IMR-90 (cell line): ENCODE measurements around the gene CLASP1. TPM values are rescaled to one million over a fixed set of nuclear protein-coding genes. Genes with fewer than 3 reads are reported as not detected.

Experiments used
- ATAC-seq: fragments of 200-7000 bp; cut with Tn5 transposase; 2 replicates; pipeline ENCODE4 v1.9.1; 2020; ENCODE audit warnings: low read depth, mild to moderate bottlenecking, moderate library complexity
- BruUV-seq: library from RNA; stranded (reverse); fragments of 400-500 nt; replicated peaks from 2 replicates; lab custom pipeline; 2021; lab: Mats Ljungman, UMichigan
- CTCF ChIA-PET: fragments of 300-600 bp; formaldehyde crosslinking; extraction: SDS; loops from one replicate; lab custom pipeline; 2021; ENCODE audit warnings: antibody characterized with exemption; lab: Yijun Ruan, JAX
- POLR2A ChIA-PET: fragments of 300-600 bp; sonication (Branson Sonifier 250); formaldehyde crosslinking; loops from one replicate; lab custom pipeline; 2022; ENCODE audit warnings: antibody characterized with exemption; ENCODE audit not compliant: unreplicated experiment; lab: Charles Lee
- DNase-seq: peaks from one replicate; pipeline ENCODE4 v3.0.0; 2013
- H2AFZ ChIP-seq: replicated peaks from 2 replicates; pipeline ENCODE3; 2013; ENCODE audit warnings: low read length, mild to moderate bottlenecking; ENCODE audit not compliant: poor library complexity
- H2AK5ac ChIP-seq: 2 replicates; pipeline ENCODE4 v1.6.1; 2013; ENCODE audit warnings: low read depth, low read length, inconsistent platforms
- H2AK9ac ChIP-seq: replicated peaks from 2 replicates; pipeline ENCODE3; 2013; ENCODE audit warnings: mild to moderate bottlenecking, low read depth, low read length, moderate library complexity; ENCODE audit not compliant: poor library complexity
- H2BK120ac ChIP-seq: 2 replicates; pipeline ENCODE4 v1.6.1; 2013; ENCODE audit warnings: low read depth, low read length, inconsistent platforms
- H2BK15ac ChIP-seq: 3 replicates; pipeline ENCODE4 v1.6.1; 2013; ENCODE audit warnings: low read depth, low read length, inconsistent platforms
- H2BK20ac ChIP-seq: 2 replicates; pipeline ENCODE4 v1.6.1; 2013; ENCODE audit warnings: low read depth, mild to moderate bottlenecking, inconsistent platforms, low read length, moderate library complexity
- H2BK5ac ChIP-seq: 2 replicates; pipeline ENCODE4 v1.6.1; 2013; ENCODE audit warnings: mild to moderate bottlenecking, low read depth, low read length, inconsistent platforms; ENCODE audit not compliant: poor library complexity, severe bottlenecking
- H3K14ac ChIP-seq: replicated peaks from 2 replicates; pipeline ENCODE4 v1.6.1; 2013; ENCODE audit warnings: low read depth, low read length, inconsistent platforms
- H3K18ac ChIP-seq: 2 replicates; pipeline ENCODE4 v1.6.1; 2013; ENCODE audit warnings: low read depth, low read length, control low read depth
- H3K23ac ChIP-seq: 2 replicates; pipeline ENCODE4 v1.6.1; 2013; ENCODE audit warnings: low read depth, low read length, inconsistent platforms
- H3K27ac ChIP-seq: 2 replicates; pipeline ENCODE4 v1.5.1; 2013; ENCODE audit warnings: mild to moderate bottlenecking, control low read depth, low read length; ENCODE audit not compliant: insufficient read depth
- H3K27me3 ChIP-seq: 2 replicates; pipeline ENCODE4 v1.6.1; 2013; ENCODE audit warnings: low read length; ENCODE audit not compliant: control insufficient read depth, insufficient read depth
- H3K36me3 ChIP-seq: 2 replicates; pipeline ENCODE4 v1.6.1; 2013; ENCODE audit warnings: low read length, mixed read lengths; ENCODE audit not compliant: control insufficient read depth, insufficient read depth
- H3K4ac ChIP-seq: 2 replicates; pipeline ENCODE4 v1.6.1; 2013; ENCODE audit warnings: low read depth, low read length, inconsistent platforms
- H3K4me1 ChIP-seq: 2 replicates; pipeline ENCODE4 v1.6.1; 2013; ENCODE audit warnings: low read length, mixed read lengths; ENCODE audit not compliant: control insufficient read depth, insufficient read depth
- H3K4me2 ChIP-seq: 2 replicates; pipeline ENCODE4 v1.6.1; 2013; ENCODE audit warnings: low read depth, mild to moderate bottlenecking, control low read depth, low read length, moderate library complexity
- H3K4me3 ChIP-seq: 2 replicates; pipeline ENCODE4 v1.5.1; 2013; ENCODE audit warnings: low read depth, mild to moderate bottlenecking, control low read depth, low read length, moderate library complexity; ENCODE audit not compliant: insufficient read depth
- H3K56ac ChIP-seq: 2 replicates; pipeline ENCODE4 v1.6.1; 2013; ENCODE audit warnings: low read length, inconsistent platforms; ENCODE audit not compliant: insufficient read depth; ENCODE audit errors: extremely low read depth
- H3K79me1 ChIP-seq, 2 experiments: 2 replicates each; pipeline ENCODE4 v1.6.1; 2013; ENCODE audit warnings: low read length in 2 of 2, inconsistent platforms in 1 of 2, low read depth in 1 of 2
- H3K9ac ChIP-seq: 2 replicates; pipeline ENCODE4 v1.6.1; 2013; ENCODE audit warnings: low read depth, low read length, control low read depth
- H3K9me1 ChIP-seq: 2 replicates; pipeline ENCODE4 v1.6.1; 2013; ENCODE audit warnings: low read length, inconsistent platforms; ENCODE audit not compliant: insufficient read depth
- H3K9me3 ChIP-seq: 2 replicates; pipeline ENCODE4 v1.6.1; 2013; ENCODE audit warnings: low read length; ENCODE audit not compliant: control insufficient read depth, insufficient read depth
- H4K20me1 ChIP-seq: 2 replicates; pipeline ENCODE4 v1.6.1; 2013; ENCODE audit warnings: low read length, inconsistent platforms; ENCODE audit not compliant: insufficient read depth
- H4K5ac ChIP-seq: 2 replicates; pipeline ENCODE4 v1.6.1; 2013; ENCODE audit warnings: mild to moderate bottlenecking, low read depth, low read length, control low read depth
- H4K8ac ChIP-seq, 2 experiments: 2 replicates each; pipeline ENCODE4 v1.6.1; 2013; ENCODE audit warnings: low read depth in 2 of 2, low read length in 2 of 2, control low read depth in 1 of 2, inconsistent platforms in 1 of 2
- H4K91ac ChIP-seq: 2 replicates; pipeline ENCODE4 v1.6.1; 2013; ENCODE audit warnings: low read depth, low read length, inconsistent platforms; ENCODE audit not compliant: insufficient read depth
- BHLHE40 ChIP-seq: fragments of 150-350 bp; IDR thresholded peaks from 2 replicates; pipeline ENCODE4 v1.6.1; 2016; ENCODE audit warnings: mild to moderate bottlenecking, low read depth, low read length
- FOS ChIP-seq: fragments of 150-350 bp; IDR thresholded peaks from 2 replicates; pipeline ENCODE4 v1.6.1; 2016; ENCODE audit warnings: low read depth, low read length
- MAFK ChIP-seq: IDR thresholded peaks from 2 replicates; pipeline ENCODE4 v1.6.1; 2012; ENCODE audit warnings: low read depth, low read length, improper control_type of control experiment
- MAZ ChIP-seq: IDR thresholded peaks from 2 replicates; pipeline ENCODE4 v1.6.1; 2012; ENCODE audit warnings: low read depth, mild to moderate bottlenecking, low read length, improper control_type of control experiment, moderate library complexity, borderline replicate concordance
- MXI1 ChIP-seq: IDR thresholded peaks from 2 replicates; pipeline ENCODE4 v1.6.1; 2012; ENCODE audit warnings: low read depth, mild to moderate bottlenecking, low read length, moderate library complexity, borderline replicate concordance
- NFE2L2 ChIP-seq: fragments of 150-350 bp; IDR thresholded peaks from 2 replicates; pipeline ENCODE4 v1.6.1; 2016; ENCODE audit warnings: low read depth, mild to moderate bottlenecking, low read length
- POLR2A ChIP-seq: IDR thresholded peaks from 2 replicates; pipeline ENCODE4 v1.6.1; 2012; ENCODE audit warnings: mild to moderate bottlenecking, low read depth, low read length
- RCOR1 ChIP-seq: IDR thresholded peaks from 2 replicates; pipeline ENCODE4 v1.6.1; 2012; ENCODE audit warnings: mild to moderate bottlenecking, low read length, improper control_type of control experiment; ENCODE audit not compliant: insufficient replicate concordance
- RFX5 ChIP-seq: IDR thresholded peaks from 2 replicates; pipeline ENCODE4 v1.8.0; 2012; ENCODE audit warnings: low read depth, mild to moderate bottlenecking, low read length, moderate library complexity
- WGBS, 2 experiments: methylation state at CpG; one replicate each; pipeline versions ENCODE4 v1.1.5 to v1.1.7; 2013; ENCODE audit warnings: missing lambda C conversion rate in 2 of 2; ENCODE audit not compliant: insufficient read length in 1 of 2; ENCODE audit errors: extremely low coverage in 2 of 2; 5-methylcytosine and 5-hydroxymethylcytosine counted together
- dilution Hi-C: fragments of 300-500 bp; cut with HindIII; formaldehyde crosslinking; loops from one replicate; pipeline ENCODE4 v1.14.3; 2018; ENCODE audit warnings: low sequenced_read_pairs; ENCODE audit not compliant: unreplicated experiment
- in situ Hi-C: fragments of 300-500 bp; cut with MboI; formaldehyde crosslinking; loops from 3 replicates; pipeline ENCODE4 v1.14.3; 2019; ENCODE audit warnings: low sequenced_read_pairs, inconsistent platforms, mixed read lengths
- intact Hi-C: fragments of 100-400 bp; cut with micrococcal nuclease; formaldehyde crosslinking; loops from 2 replicates; pipeline ENCODE4 v1.10.0; 2022
- polyA plus RNA-seq, 3 experiments: library from polyadenylated mRNA; depleted of rRNA; stranded (reverse); fragments of >200 nt; gene quantifications; 2 replicates each; pipeline ENCODE4 v1.2.3, GENCODE V29; 2012; ENCODE audit warnings: low replicate concordance in 1 of 3
- total RNA-seq: library from RNA; depleted of rRNA; stranded (reverse); fragments of >200 nt; gene quantifications from 2 replicates; pipeline ENCODE4 v1.2.3, GENCODE V29; 2012
- TF ChIP-seq, protein P1 (sequence below): fragments of 150-350 bp; IDR thresholded peaks from 2 replicates; pipeline ENCODE4 v1.6.1; 2017; ENCODE audit warnings: mild to moderate bottlenecking, antibody characterized with exemption, low read length, low read depth
- TF ChIP-seq, protein P2 (sequence below): fragments of 150-350 bp; IDR thresholded peaks from 2 replicates; pipeline ENCODE4 v1.6.1; 2016; ENCODE audit warnings: low read depth, mild to moderate bottlenecking, low read length, moderate library complexity, borderline replicate concordance
- TF ChIP-seq, protein P3 (sequence below): conservative IDR thresholded peaks from 2 replicates; pipeline ENCODE4 v1.5.1; 2012; ENCODE audit warnings: mild to moderate bottlenecking, low read depth, low read length, improper control_type of control experiment

CLASP1 gene
- total and polyA plus RNA-seq, 2 of the 4 experiments (the other 2 are of a cell fraction) = 12.3 to 33.7 TPM

DNA sequence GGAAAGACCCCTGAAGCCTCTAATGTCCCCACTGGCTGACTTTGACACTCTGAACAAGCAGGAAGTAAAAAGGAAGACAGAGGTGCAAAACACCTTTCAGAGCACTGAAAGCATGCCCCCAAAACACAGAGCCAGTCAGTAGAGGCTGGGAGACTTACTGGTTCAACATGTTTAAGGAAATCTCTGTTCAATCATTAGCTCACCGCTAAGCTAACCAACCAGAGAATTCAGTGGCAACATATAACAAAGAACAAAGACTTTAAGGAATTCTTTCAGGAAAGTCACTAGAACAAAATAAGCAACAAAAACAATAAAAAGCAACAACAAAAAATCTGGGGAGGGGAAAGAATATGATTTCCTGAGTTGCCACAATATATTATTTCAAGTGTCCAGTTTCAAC, 142.6 kb downstream of the CLASP1 start:
- Histone ChIP-seq H3K4me1 (peaks cover 12% of the 10 kb centered on the region), H3K4me3 (no peak overlapping the region), H3K14ac (no peak overlapping the region), H2AK5ac (no peak overlapping the region; the same call in 1 of the 2 replicates), H3K79me1 (peaks cover 14 to 51% of the 10 kb centered on the region in 2 experiments), H3K27me3 (no peaks in the 10 kb centered on the region), H4K20me1 (peaks cover 14% of the 10 kb centered on the region; the same call in 1 of the 2 replicates), H3K56ac (no peak overlapping the region), H4K5ac (no peak overlapping the region), H3K4ac (no peak overlapping the region), H4K8ac (no peak overlapping the region), H3K18ac (no peak overlapping the region), H3K4me2 (no peak overlapping the region), H3K9ac (no peak overlapping the region), H3K36me3 (peaks cover 2% of the 10 kb centered on the region), H2AFZ (no peak overlapping the region), H2BK15ac (no peak overlapping the region), H3K9me3 (no peaks in the 10 kb centered on the region), H2BK5ac (no peak overlapping the region), H2AK9ac (no peak overlapping the region), H3K27ac (no peak overlapping the region), H4K91ac (no peak overlapping the region), H2BK20ac (no peak overlapping the region), H3K9me1 (peaks cover 16% of the 10 kb centered on the region), H3K23ac (no peak overlapping the region), H2BK120ac (no peak overlapping the region)
- intact Hi-C loops (loop anchor here (5.0 kb wide), 1 partner anchor 79 kb away; no protein-coding TSS in a partner anchor), dilution Hi-C loops (no loop called here), in situ Hi-C loops (no loop called here)
- ChIA-PET POLR2A (no interaction called here), CTCF (no interaction called here)
- no TSS peak for BruUV-seq
- no peak for ATAC-seq
- no CpG with 5 or more reads among the region's 1 CpG for WGBS, 2 experiments
- no peak for TF ChIP-seq RFX5
- TF ChIP-seq MAFK = no peak
- TF ChIP-seq, protein P1, sequence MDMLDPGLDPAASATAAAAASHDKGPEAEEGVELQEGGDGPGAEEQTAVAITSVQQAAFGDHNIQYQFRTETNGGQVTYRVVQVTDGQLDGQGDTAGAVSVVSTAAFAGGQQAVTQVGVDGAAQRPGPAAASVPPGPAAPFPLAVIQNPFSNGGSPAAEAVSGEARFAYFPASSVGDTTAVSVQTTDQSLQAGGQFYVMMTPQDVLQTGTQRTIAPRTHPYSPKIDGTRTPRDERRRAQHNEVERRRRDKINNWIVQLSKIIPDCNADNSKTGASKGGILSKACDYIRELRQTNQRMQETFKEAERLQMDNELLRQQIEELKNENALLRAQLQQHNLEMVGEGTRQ = no peak
- TF ChIP-seq BHLHE40 = no peak
- no peak for TF ChIP-seq NFE2L2
- TF ChIP-seq MAZ = no peak
- TF ChIP-seq, protein P2, sequence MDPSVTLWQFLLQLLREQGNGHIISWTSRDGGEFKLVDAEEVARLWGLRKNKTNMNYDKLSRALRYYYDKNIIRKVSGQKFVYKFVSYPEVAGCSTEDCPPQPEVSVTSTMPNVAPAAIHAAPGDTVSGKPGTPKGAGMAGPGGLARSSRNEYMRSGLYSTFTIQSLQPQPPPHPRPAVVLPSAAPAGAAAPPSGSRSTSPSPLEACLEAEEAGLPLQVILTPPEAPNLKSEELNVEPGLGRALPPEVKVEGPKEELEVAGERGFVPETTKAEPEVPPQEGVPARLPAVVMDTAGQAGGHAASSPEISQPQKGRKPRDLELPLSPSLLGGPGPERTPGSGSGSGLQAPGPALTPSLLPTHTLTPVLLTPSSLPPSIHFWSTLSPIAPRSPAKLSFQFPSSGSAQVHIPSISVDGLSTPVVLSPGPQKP = no peak
- TF ChIP-seq RCOR1 = no peak
- no peak for TF ChIP-seq MXI1
- TF ChIP-seq FOS = no peak
- TF ChIP-seq POLR2A = no peak
- TF ChIP-seq, protein P3, sequence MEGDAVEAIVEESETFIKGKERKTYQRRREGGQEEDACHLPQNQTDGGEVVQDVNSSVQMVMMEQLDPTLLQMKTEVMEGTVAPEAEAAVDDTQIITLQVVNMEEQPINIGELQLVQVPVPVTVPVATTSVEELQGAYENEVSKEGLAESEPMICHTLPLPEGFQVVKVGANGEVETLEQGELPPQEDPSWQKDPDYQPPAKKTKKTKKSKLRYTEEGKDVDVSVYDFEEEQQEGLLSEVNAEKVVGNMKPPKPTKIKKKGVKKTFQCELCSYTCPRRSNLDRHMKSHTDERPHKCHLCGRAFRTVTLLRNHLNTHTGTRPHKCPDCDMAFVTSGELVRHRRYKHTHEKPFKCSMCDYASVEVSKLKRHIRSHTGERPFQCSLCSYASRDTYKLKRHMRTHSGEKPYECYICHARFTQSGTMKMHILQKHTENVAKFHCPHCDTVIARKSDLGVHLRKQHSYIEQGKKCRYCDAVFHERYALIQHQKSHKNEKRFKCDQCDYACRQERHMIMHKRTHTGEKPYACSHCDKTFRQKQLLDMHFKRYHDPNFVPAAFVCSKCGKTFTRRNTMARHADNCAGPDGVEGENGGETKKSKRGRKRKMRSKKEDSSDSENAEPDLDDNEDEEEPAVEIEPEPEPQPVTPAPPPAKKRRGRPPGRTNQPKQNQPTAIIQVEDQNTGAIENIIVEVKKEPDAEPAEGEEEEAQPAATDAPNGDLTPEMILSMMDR = no peak
- DNase-seq = no peak
